Measurements from ENCODE around the gene STK32B. TPM values are rescaled to one million over a fixed set of nuclear protein-coding genes. Genes with fewer than 3 reads are reported as not detected.

Gene STK32B
- total and polyA plus RNA-seq, 9 of the 15 experiments (the other 6 are each of a cell fraction or from before 2014, with no cell fraction given), result 0.03 to 0.20 (median 0.07) TPM; not detected in 2

DNA sequence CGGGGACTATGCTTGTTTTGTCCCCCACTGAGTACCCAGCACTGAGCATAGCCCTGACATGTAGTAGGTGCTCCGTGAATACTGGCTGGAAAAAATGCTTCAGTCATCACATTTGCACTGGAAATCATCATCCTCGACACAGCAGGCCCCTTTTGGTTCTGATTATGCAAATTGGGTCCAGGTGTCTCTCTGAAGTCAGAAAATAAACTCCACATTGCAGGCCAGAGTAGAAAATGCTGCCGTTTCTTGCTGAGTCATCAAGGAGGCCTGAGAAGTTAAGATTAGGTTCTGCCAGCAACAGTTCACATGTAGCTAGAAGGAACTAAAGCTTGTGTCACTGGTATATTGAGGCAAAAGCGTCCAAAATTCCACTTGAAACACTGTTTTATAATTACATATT, 15.0 kb upstream of the STK32B start (continued):
- TF ChIP-seq PHTF2 (CRISPR knock-in tag; IDR thresholded peaks at IDR 0.05) (no peak), RCOR1 (IDR thresholded peaks at IDR 0.05; ENCODE audit: borderline replicate concordance in 1 of 2, low read depth in 2 of 2, low read length in 2 of 2) (peak; percentile 61 to 79; a peak in 3 of 4 replicates), COPS2 (conservative IDR thresholded peaks at IDR 0.05) (no peak), ARID4B (CRISPR knock-in tag; IDR thresholded peaks at IDR 0.05) (no peak), PRMT5 (CRISPR knock-in tag; IDR thresholded peaks at IDR 0.05) (no peak), RBM39 (optimal IDR thresholded peaks at IDR 0.05; ENCODE audit: low read depth, low read length) (no peak), USF2 (CRISPR knock-in tag; IDR thresholded peaks at IDR 0.05) (no peak), KHSRP (IDR thresholded peaks at IDR 0.05) (no peak), ZNF175 (CRISPR knock-in tag; IDR thresholded peaks at IDR 0.05; ENCODE audit: low read depth) (peak; percentile 24; the same call in 1 of the 2 replicates), SUPT5H (IDR thresholded peaks at IDR 0.05) (no peak), ZNF717 (CRISPR knock-in tag; IDR thresholded peaks at IDR 0.05) (no peak), NKRF (IDR thresholded peaks at IDR 0.05; ENCODE audit: borderline replicate concordance) (no peak), ARID2 (IDR thresholded peaks at IDR 0.05) (no peak), GABPB2 (CRISPR knock-in tag; conservative IDR thresholded peaks at IDR 0.05) (no peak), ZNF217 (CRISPR knock-in tag; IDR thresholded peaks at IDR 0.05) (no peak), RBM14 (IDR thresholded peaks at IDR 0.05; ENCODE audit: borderline replicate concordance, insufficient read depth, low read depth, low read length) (no peak), CBFA2T2 (conservative IDR thresholded peaks at IDR 0.05) (peak; percentile 93), NR1H2 (CRISPR knock-in tag; IDR thresholded peaks at IDR 0.05) (no peak), RFX1 (IDR thresholded peaks at IDR 0.05) (no peak), FOXK1 (CRISPR knock-in tag; IDR thresholded peaks at IDR 0.05; ENCODE audit: borderline replicate concordance) (no peak), ASH1L (IDR thresholded peaks at IDR 0.05; ENCODE audit: borderline replicate concordance, low read depth, partially characterized antibody) (no peak), ZBTB26 (CRISPR knock-in tag; IDR thresholded peaks at IDR 0.05) (no peak), PTRF (tag; IDR thresholded peaks at IDR 0.05) (no peak), JUNB (CRISPR knock-in tag; conservative IDR thresholded peaks at IDR 0.05) (no peak)
